Fibroblast of villous mesenchyme (primary cell): ENCODE results near the gene LAMB4. TPM values are rescaled to one million over a fixed set of nuclear protein-coding genes. Genes with fewer than 3 reads are reported as not detected.

ENCODE experiments used
- DNase-seq: peaks from one replicate; pipeline ENCODE4 v3.0.0-alpha.2; 2010; ENCODE audit warnings: low read depth
- H3K4me3 ChIP-seq: 2 replicates; pipeline ENCODE4 v1.5.1; 2011; ENCODE audit warnings: low read depth, mild to moderate bottlenecking, low read length
- CTCF ChIP-seq: IDR thresholded peaks from 2 replicates; pipeline ENCODE4 v1.5.1; 2012; ENCODE audit warnings: low read depth, mild to moderate bottlenecking, low read length; ENCODE audit not compliant: insufficient read depth
- total RNA-seq: library from RNA; depleted of rRNA; stranded (reverse); fragments of >200 nt; gene quantifications from 2 replicates; pipeline ENCODE4 v1.2.3, GENCODE V29; 2012

The LAMB4 gene
- total RNA-seq, 1 donor = under 0.01 TPM

GRCh38 chr7:108059526-108059925 lies 70.6 kb downstream of the LAMB4 start:
- no peak for TF ChIP-seq CTCF
- DNase-seq = peak; percentile 49
- no peak overlapping the region for H3K4me3 ChIP-seq

GRCh38 chr7:108057951-108058481 lies 72.1 kb downstream of the LAMB4 start:
- TF ChIP-seq CTCF = no peak
- DNase-seq = peak; percentile 62
- no peak overlapping the region for H3K4me3 ChIP-seq

GRCh38 chr7:108055611-108056021 lies 74.5 kb downstream of the LAMB4 start:
- DNase-seq = no peak
- no peak for TF ChIP-seq CTCF
- H3K4me3 ChIP-seq = no peak overlapping the region

- TF ChIP-seq CTCF = no peak
- DNase-seq = no peak
- H3K4me3 ChIP-seq = no peak overlapping the region
Measured at GRCh38 chr7:108054537-108054936, 75.6 kb downstream of the LAMB4 start.

- no peak overlapping the region for H3K4me3 ChIP-seq
- TF ChIP-seq CTCF = no peak
- DNase-seq = no peak
Measured at GRCh38 chr7:108053250-108053649, 76.9 kb downstream of the LAMB4 start.

- H3K4me3 ChIP-seq = no peak overlapping the region
- DNase-seq = no peak
- TF ChIP-seq CTCF = no peak
Measured at GRCh38 chr7:108051454-108051853, 78.7 kb downstream of the LAMB4 start.

GRCh38 chr7:108049962-108050361 lies 80.2 kb downstream of the LAMB4 start:
- DNase-seq = no peak
- no peak for TF ChIP-seq CTCF
- H3K4me3 ChIP-seq = no peak overlapping the region
